ENCODE measurements around the gene SEMA4D.

The SEMA4D gene

DNA sequence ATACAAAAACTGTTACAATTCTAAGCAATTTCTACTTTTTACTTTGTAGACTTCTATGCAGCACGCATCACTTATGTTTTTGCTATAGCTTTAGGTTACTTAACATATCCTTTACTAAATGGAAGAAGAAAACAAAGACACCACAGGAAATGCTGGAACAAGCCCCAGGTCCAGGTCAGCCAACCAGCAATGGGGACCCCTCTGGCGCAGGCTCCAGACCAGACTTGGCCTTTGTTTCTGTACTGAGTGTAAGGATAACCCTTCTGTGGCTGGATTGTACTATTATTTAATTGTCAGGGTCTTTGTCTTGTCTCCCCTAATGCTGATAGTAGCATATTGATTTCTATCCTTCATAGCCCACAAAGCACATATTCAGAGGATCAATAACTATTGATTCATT, 4.2 kb downstream of the SEMA4D start:
- TF ChIP-seq, protein P1, sequence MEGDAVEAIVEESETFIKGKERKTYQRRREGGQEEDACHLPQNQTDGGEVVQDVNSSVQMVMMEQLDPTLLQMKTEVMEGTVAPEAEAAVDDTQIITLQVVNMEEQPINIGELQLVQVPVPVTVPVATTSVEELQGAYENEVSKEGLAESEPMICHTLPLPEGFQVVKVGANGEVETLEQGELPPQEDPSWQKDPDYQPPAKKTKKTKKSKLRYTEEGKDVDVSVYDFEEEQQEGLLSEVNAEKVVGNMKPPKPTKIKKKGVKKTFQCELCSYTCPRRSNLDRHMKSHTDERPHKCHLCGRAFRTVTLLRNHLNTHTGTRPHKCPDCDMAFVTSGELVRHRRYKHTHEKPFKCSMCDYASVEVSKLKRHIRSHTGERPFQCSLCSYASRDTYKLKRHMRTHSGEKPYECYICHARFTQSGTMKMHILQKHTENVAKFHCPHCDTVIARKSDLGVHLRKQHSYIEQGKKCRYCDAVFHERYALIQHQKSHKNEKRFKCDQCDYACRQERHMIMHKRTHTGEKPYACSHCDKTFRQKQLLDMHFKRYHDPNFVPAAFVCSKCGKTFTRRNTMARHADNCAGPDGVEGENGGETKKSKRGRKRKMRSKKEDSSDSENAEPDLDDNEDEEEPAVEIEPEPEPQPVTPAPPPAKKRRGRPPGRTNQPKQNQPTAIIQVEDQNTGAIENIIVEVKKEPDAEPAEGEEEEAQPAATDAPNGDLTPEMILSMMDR (conservative IDR thresholded peaks at IDR 0.05; ENCODE audit: low read depth): no peak
- ChIA-PET POLR2A (ENCODE audit: low non-redundant PET) (no interaction called here), CTCF (no interaction called here)
- no peak overlapping the region for H3K27ac ChIP-seq
- no peak for DNase-seq (ENCODE audit: low spot score)

DNA sequence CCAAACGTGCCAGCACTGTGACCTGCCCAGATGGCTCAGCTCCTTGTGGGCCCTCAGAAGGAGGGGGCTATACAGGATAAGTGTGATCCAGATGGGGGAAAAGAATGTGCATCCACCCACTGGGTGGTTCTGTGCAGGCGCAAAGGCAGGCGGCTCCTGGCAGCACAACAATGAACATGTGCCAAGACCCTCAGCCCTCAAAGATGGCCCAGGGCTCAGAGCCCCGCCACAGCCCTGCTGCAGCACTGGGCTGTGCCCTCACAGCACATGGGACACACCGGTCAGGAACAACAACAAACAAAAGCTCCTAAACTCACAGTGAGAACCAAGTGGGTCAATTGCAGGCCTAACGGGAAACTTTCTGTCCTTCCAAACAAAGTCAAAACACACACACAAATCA, 4.7 kb downstream of the SEMA4D start:
- DNase-seq (ENCODE audit: low spot score): no peak
- CTCF ChIA-PET: no interaction called here
- POLR2A ChIA-PET (ENCODE audit: low non-redundant PET): no interaction called here
- TF ChIP-seq, protein P1 (conservative IDR thresholded peaks at IDR 0.05; ENCODE audit: low read depth): no peak
- no peak overlapping the region for H3K27ac ChIP-seq

DNA sequence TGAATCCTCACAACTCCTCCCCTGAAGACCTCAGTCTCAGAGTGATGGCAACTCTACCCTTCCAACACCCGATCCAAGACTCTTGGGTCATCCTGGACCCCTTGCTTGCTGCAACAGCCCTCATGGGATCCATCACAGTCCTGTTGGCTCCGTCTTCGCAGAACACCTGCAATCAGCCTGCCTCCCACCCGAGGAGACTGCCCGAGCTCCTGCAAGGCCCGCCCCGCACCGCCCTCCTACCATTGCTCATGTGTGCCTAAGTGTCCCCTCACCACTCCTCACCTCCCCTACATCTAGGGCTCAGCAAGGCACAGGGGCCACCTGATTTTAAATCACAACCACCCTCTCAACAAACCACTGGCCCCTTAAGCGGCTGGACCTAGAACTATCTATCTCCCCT, 5.3 kb downstream of the SEMA4D start:
- DNase-seq (ENCODE audit: low spot score): no peak
- TF ChIP-seq, protein P1 (conservative IDR thresholded peaks at IDR 0.05; ENCODE audit: low read depth): no peak
- ChIA-PET POLR2A (ENCODE audit: low non-redundant PET) (no interaction called here), CTCF (interaction anchor here (0.6 kb wide), 1 partner anchor 174 kb away, joined by 3 read pairs; the partner anchor contains the start of gene SECISBP2)
- no peak overlapping the region for H3K27ac ChIP-seq

GRCh38 chr9:89491694-89492093, 6.2 kb downstream of the SEMA4D start:
- CTCF ChIA-PET: interaction anchor here (0.7 kb wide), 1 partner anchor 157 kb away, joined by 3 read pairs; no protein-coding TSS in a partner anchor
- POLR2A ChIA-PET (ENCODE audit: low non-redundant PET): no interaction called here
- no peak overlapping the region for H3K27ac ChIP-seq
- TF ChIP-seq, protein P1 (conservative IDR thresholded peaks at IDR 0.05; ENCODE audit: low read depth): no peak
- DNase-seq (ENCODE audit: low spot score): no peak

GRCh38 chr9:89489548-89490530, 8.1 kb downstream of the SEMA4D start:
- CTCF ChIA-PET: interaction anchor here (1.6 kb wide), 1 partner anchor 9 kb away, joined by 3 read pairs; no protein-coding TSS in a partner anchor

DNA sequence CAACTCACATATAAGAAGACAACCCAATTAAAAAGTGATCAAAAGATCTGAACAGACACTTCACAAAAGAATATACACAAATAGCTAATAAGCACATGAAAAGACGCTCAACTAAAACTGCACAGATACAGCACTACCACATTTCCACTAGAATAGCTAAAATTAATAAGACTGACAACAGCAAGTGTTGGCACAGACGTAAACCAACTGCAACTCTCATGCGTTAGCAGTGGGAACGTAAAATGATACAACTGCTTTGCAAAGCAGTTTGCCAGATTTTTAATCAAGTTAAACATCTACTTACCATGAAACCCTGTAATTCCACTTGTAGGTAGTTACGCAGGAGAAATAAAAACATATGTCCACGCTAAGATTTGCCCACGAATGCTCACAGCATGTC, 9.0 kb downstream of the SEMA4D start:
- TF ChIP-seq, protein P1 (conservative IDR thresholded peaks at IDR 0.05; ENCODE audit: low read depth): no peak
- ChIA-PET CTCF (interaction anchor here (1.6 kb wide), 1 partner anchor 10 kb away, joined by 3 read pairs; no protein-coding TSS in a partner anchor), POLR2A (ENCODE audit: low non-redundant PET) (interaction anchor here (0.5 kb wide), 1 partner anchor 10 kb away, joined by 4 read pairs; no protein-coding TSS in a partner anchor)
- H3K27ac ChIP-seq: no peak overlapping the region
- no peak for DNase-seq (ENCODE audit: low spot score)

More at GRCh38 chr9:89489548-89490530, 8.1 kb downstream of the SEMA4D start:
- H3K27ac ChIP-seq: no peak overlapping the region
- no peak for DNase-seq (ENCODE audit: low spot score)
- TF ChIP-seq, protein P1 (conservative IDR thresholded peaks at IDR 0.05; ENCODE audit: low read depth): no peak
- POLR2A ChIA-PET (ENCODE audit: low non-redundant PET): interaction anchor here (0.5 kb wide), 1 partner anchor 9 kb away, joined by 4 read pairs; no protein-coding TSS in a partner anchor
